H1 (cell line): ENCODE data around the gene ZNF575. TPM values are rescaled to one million over a fixed set of nuclear protein-coding genes. Genes with fewer than 3 reads are reported as not detected.

Experiments used
- CTCF ChIA-PET: fragments of 300-600 bp; sonication (Branson Sonifier 250); formaldehyde crosslinking; loops from one replicate; lab custom pipeline; 2021; ENCODE audit not compliant: partially characterized antibody; lab: Charles Lee
- POLR2A ChIA-PET: fragments of 300-600 bp; sonication (Branson Sonifier 250); formaldehyde crosslinking; loops from one replicate; lab custom pipeline; 2021; ENCODE audit warnings: inconsistent platforms; ENCODE audit not compliant: partially characterized antibody; lab: Charles Lee
- DNase-seq, 2 experiments: peaks; one replicate each; pipeline versions ENCODE4 v3.0.0 to v3.0.0-alpha.2; 2010 to 2022; ENCODE audit warnings: low spot score in 2 of 2, low read depth in 1 of 2, mixed read lengths in 1 of 2
- FAIRE-seq: peaks from 2 replicates; lab custom pipeline; 2011; peaks lifted over from hg19 to GRCh38; lab: Jason Lieb, UNC
- H2AFZ ChIP-seq: 2 replicates; pipeline ENCODE4 v1.8.1; 2012; ENCODE audit warnings: low read length, inconsistent platforms
- H2AK5ac ChIP-seq: 2 replicates; pipeline ENCODE4 v1.6.1; 2013; ENCODE audit warnings: low read depth, low read length
- H2BK120ac ChIP-seq: replicated peaks from 2 replicates; pipeline ENCODE3; 2013; ENCODE audit warnings: low read depth, low read length, inconsistent platforms
- H2BK12ac ChIP-seq: 2 replicates; pipeline ENCODE4 v1.6.1; 2013; ENCODE audit warnings: low read depth, low read length
- H2BK15ac ChIP-seq: 2 replicates; pipeline ENCODE4 v1.6.1; 2013; ENCODE audit warnings: low read length
- H2BK20ac ChIP-seq: 2 replicates; pipeline ENCODE4 v1.6.1; 2013; ENCODE audit warnings: low read length
- H2BK5ac ChIP-seq: 2 replicates; pipeline ENCODE4 v1.6.1; 2013; ENCODE audit warnings: low read depth, low read length
- H3K14ac ChIP-seq: 2 replicates; pipeline ENCODE4 v1.6.1; 2013; ENCODE audit warnings: inconsistent platforms; ENCODE audit not compliant: insufficient read length
- H3K18ac ChIP-seq: 2 replicates; pipeline ENCODE4 v1.6.1; 2013; ENCODE audit warnings: low read length; ENCODE audit errors: extremely low read depth
- H3K23ac ChIP-seq: 2 replicates; pipeline ENCODE4 v1.6.1; 2013; ENCODE audit warnings: inconsistent platforms; ENCODE audit not compliant: insufficient read length
- H3K23me2 ChIP-seq: 2 replicates; pipeline ENCODE4 v1.6.1; 2013; ENCODE audit warnings: low read depth, low read length
- H3K27ac ChIP-seq: 2 replicates; pipeline ENCODE4 v1.6.1; 2011; ENCODE audit warnings: low read depth, low read length, inconsistent platforms
- H3K27me3 ChIP-seq, 4 experiments: replicated peaks in 1 of 4; 1 replicate in 1 of 4; 2 replicates in 3 of 4; pipeline versions ENCODE4 v1.6.1 to v1.8.1; 2011 to 2013; ENCODE audit warnings: low read length in 3 of 4, mild to moderate bottlenecking in 3 of 4, inconsistent platforms in 2 of 4, mixed read lengths in 2 of 4, moderate library complexity in 1 of 4; ENCODE audit not compliant: control insufficient read depth in 3 of 4, insufficient read depth in 3 of 4; ENCODE audit errors: extremely low read depth in 1 of 4
- H3K36me3 ChIP-seq, 4 experiments: 2 replicates each; pipeline versions ENCODE4 v1.6.1 to v1.8.1; 2011 to 2013; ENCODE audit warnings: mild to moderate bottlenecking in 4 of 4, low read length in 3 of 4, moderate library complexity in 2 of 4, control low read depth in 1 of 4, inconsistent platforms in 1 of 4; ENCODE audit not compliant: insufficient read depth in 4 of 4, control insufficient read depth in 2 of 4
- H3K4ac ChIP-seq: replicated peaks from 2 replicates; pipeline ENCODE3; 2013; ENCODE audit warnings: low read length, low read depth, mixed read lengths, inconsistent platforms; ENCODE audit not compliant: insufficient read length
- H3K4me1 ChIP-seq, 4 experiments: replicated peaks in 1 of 4; 1 replicate in 1 of 4; 2 replicates in 3 of 4; pipeline versions ENCODE4 v1.6.1 to v1.8.1; 2011 to 2013; ENCODE audit warnings: low read length in 3 of 4, inconsistent platforms in 2 of 4, mixed read lengths in 1 of 4; ENCODE audit not compliant: insufficient read depth in 4 of 4, control insufficient read depth in 3 of 4
- H3K4me2 ChIP-seq, 2 experiments: 2 replicates each; pipeline versions ENCODE4 v1.6.1 to v1.8.1; 2011 to 2013; ENCODE audit warnings: low read depth in 2 of 2, low read length in 2 of 2, control low read depth in 1 of 2, inconsistent platforms in 1 of 2, mild to moderate bottlenecking in 1 of 2; ENCODE audit not compliant: insufficient read depth in 1 of 2
- H3K4me3 ChIP-seq, 4 experiments: fragments of 200-600, 300-600 bp in 1 of 4; sonication (generic), shearing (Covaris generic), sonication (Bioruptor Twin) in 1 of 4; 2 replicates each; pipeline versions ENCODE4 v1.5.1 to v1.8.1; 2011 to 2016; ENCODE audit warnings: low read length in 4 of 4, low read depth in 3 of 4, control low read depth in 2 of 4, inconsistent platforms in 2 of 4, mild to moderate bottlenecking in 2 of 4, mixed read lengths in 1 of 4, moderate library complexity in 1 of 4; ENCODE audit not compliant: insufficient read depth in 2 of 4; ENCODE audit errors: extremely low read depth in 1 of 4
- H3K56ac ChIP-seq: replicated peaks from 2 replicates; pipeline ENCODE3; 2013; ENCODE audit warnings: low read depth, mild to moderate bottlenecking, mixed read lengths, low read length, inconsistent platforms; ENCODE audit not compliant: insufficient read length
- H3K79me1 ChIP-seq: 2 replicates; pipeline ENCODE4 v1.6.1; 2013; ENCODE audit warnings: low read depth, low read length, control low read depth
- H3K79me2 ChIP-seq, 2 experiments: 2 replicates each; pipeline versions ENCODE4 v1.6.1 to v1.8.1; 2012 to 2013; ENCODE audit warnings: low read length in 2 of 2, mild to moderate bottlenecking in 2 of 2, inconsistent platforms in 1 of 2; ENCODE audit not compliant: insufficient read depth in 2 of 2, control insufficient read depth in 1 of 2
- H3K9ac ChIP-seq, 4 experiments: replicated peaks in 1 of 4; 1 replicate in 1 of 4; 2 replicates in 3 of 4; pipeline versions ENCODE4 v1.6.1 to v1.8.1; 2011 to 2013; ENCODE audit warnings: low read depth in 3 of 4, low read length in 3 of 4, control low read depth in 2 of 4, mild to moderate bottlenecking in 2 of 4, moderate library complexity in 2 of 4, inconsistent platforms in 1 of 4; ENCODE audit errors: extremely low read depth in 1 of 4
- H3K9me3 ChIP-seq, 2 experiments: 2 replicates each; pipeline versions ENCODE4 v1.6.1 to v1.8.1; 2012 to 2013; ENCODE audit warnings: mild to moderate bottlenecking in 2 of 2, moderate library complexity in 2 of 2, control low read depth in 1 of 2, inconsistent platforms in 1 of 2, low read depth in 1 of 2, low read length in 1 of 2, mixed read lengths in 1 of 2; ENCODE audit not compliant: insufficient read depth in 2 of 2
- H4K20me1 ChIP-seq, 2 experiments: replicated peaks in 1 of 2; 2 replicates each; pipeline versions ENCODE3 to v1.8.1; 2011 to 2013; ENCODE audit warnings: inconsistent platforms in 2 of 2, low read length in 2 of 2, mild to moderate bottlenecking in 1 of 2; ENCODE audit not compliant: insufficient read depth in 2 of 2, control insufficient read depth in 1 of 2
- H4K5ac ChIP-seq: 2 replicates; pipeline ENCODE4 v1.6.1; 2013; ENCODE audit warnings: low read length, low read depth, mixed read lengths, inconsistent platforms; ENCODE audit not compliant: insufficient read length
- H4K8ac ChIP-seq: 2 replicates; pipeline ENCODE4 v1.8.0; 2013; ENCODE audit warnings: mild to moderate bottlenecking, moderate library complexity, low read length, inconsistent platforms; ENCODE audit not compliant: insufficient read depth; ENCODE audit errors: extremely low read depth
- H4K91ac ChIP-seq: replicated peaks from 2 replicates; pipeline ENCODE3; 2013; ENCODE audit warnings: low read length, mixed read lengths, inconsistent platforms; ENCODE audit not compliant: insufficient read length
- ATF3 ChIP-seq: IDR thresholded peaks from 2 replicates; pipeline ENCODE4 v1.6.1; 2011; ENCODE audit warnings: low read depth, mild to moderate bottlenecking, low read length; ENCODE audit not compliant: insufficient read depth
- CEBPB ChIP-seq: IDR thresholded peaks from 2 replicates; pipeline ENCODE4 v1.6.1; 2012; ENCODE audit warnings: low read depth, low read length
- CTBP2 ChIP-seq: IDR thresholded peaks from 2 replicates; pipeline ENCODE4 v1.7.0; 2011; ENCODE audit warnings: borderline replicate concordance, mild to moderate bottlenecking, moderate library complexity, mixed read lengths, low read length; ENCODE audit not compliant: insufficient read depth, insufficient read length
- HDAC2 ChIP-seq, 2 experiments: fragments of 300-600 bp in 1 of 2; sonication (generic) in 1 of 2; IDR thresholded peaks; 2 replicates each; pipeline ENCODE4 v1.6.1; 2011 to 2012; ENCODE audit warnings: low read depth in 2 of 2, low read length in 2 of 2, mild to moderate bottlenecking in 2 of 2, moderate library complexity in 2 of 2, borderline replicate concordance in 1 of 2, inconsistent platforms in 1 of 2
- HDAC6 ChIP-seq: IDR thresholded peaks from one replicate; pipeline ENCODE4 v1.7.1; 2012; ENCODE audit warnings: low read depth, mild to moderate bottlenecking, inconsistent platforms, low read length, moderate library complexity
- KDM4A ChIP-seq: IDR thresholded peaks from one replicate; pipeline ENCODE4 v1.7.1; 2012; ENCODE audit warnings: low read depth, mild to moderate bottlenecking, moderate library complexity, low read length, inconsistent platforms; ENCODE audit not compliant: severe bottlenecking
- PHF8 ChIP-seq: fragments of 200-600 bp; sonication (generic); conservative IDR thresholded peaks from 2 replicates; pipeline ENCODE4 v1.7.1; 2012; ENCODE audit warnings: low read depth, mild to moderate bottlenecking, inconsistent platforms, low read length, moderate library complexity
- SP1 ChIP-seq: IDR thresholded peaks from 2 replicates; pipeline ENCODE4 v1.6.1; 2011; ENCODE audit warnings: low read depth, low read length
- SP4 ChIP-seq: IDR thresholded peaks from 2 replicates; pipeline ENCODE4 v1.6.1; 2012; ENCODE audit warnings: low read length, inconsistent platforms
- WGBS, 2 experiments: shearing (Covaris generic) in 1 of 2; methylation state at CpG; one replicate each; pipeline versions ENCODE4 v1.1.6 to v1.1.7; 2013 to 2015; ENCODE audit warnings: low lambda C conversion rate in 2 of 2, mixed read lengths in 2 of 2, inconsistent platforms in 1 of 2, low coverage in 1 of 2, missing lambda C conversion rate in 1 of 2; ENCODE audit not compliant: insufficient replicate concordance in 2 of 2, insufficient coverage in 1 of 2, insufficient read length in 1 of 2; ENCODE audit errors: extremely low coverage in 1 of 2, missing lambda C conversion rate in 1 of 2; 5-methylcytosine and 5-hydroxymethylcytosine counted together
- polyA plus RNA-seq, 7 experiments: library from polyadenylated mRNA; depleted of rRNA in 3 of 7; stranded (reverse) in 5 of 7; unstranded in 2 of 7; fragments of >200 nt in 5 of 7; fragments of 200-250 nt in 2 of 7; gene quantifications; 1 replicate in 5 of 7; 2 replicates in 1 of 7; 4 replicates in 1 of 7; pipeline versions ENCODE4 v1.2.1 to v1.2.3, GENCODE V29; 2011 to 2013; ENCODE audit warnings: missing spikeins in 2 of 7, mixed read lengths in 2 of 7
- total RNA-seq: library from RNA; stranded (reverse); fragmentation: NEBNext Ultra II Directional; extraction: Animal tissue kit (Norgen Biotek cat#: 25700); gene quantifications from 2 replicates; pipeline ENCODE4 v1.2.1, GENCODE V29; 2021

ZNF575 gene
- total and polyA plus RNA-seq, 2 of the 8 experiments (the other 6 are each of a cell fraction or from before 2014, with no cell fraction given), result 0.05 TPM; not detected in 1

DNA sequence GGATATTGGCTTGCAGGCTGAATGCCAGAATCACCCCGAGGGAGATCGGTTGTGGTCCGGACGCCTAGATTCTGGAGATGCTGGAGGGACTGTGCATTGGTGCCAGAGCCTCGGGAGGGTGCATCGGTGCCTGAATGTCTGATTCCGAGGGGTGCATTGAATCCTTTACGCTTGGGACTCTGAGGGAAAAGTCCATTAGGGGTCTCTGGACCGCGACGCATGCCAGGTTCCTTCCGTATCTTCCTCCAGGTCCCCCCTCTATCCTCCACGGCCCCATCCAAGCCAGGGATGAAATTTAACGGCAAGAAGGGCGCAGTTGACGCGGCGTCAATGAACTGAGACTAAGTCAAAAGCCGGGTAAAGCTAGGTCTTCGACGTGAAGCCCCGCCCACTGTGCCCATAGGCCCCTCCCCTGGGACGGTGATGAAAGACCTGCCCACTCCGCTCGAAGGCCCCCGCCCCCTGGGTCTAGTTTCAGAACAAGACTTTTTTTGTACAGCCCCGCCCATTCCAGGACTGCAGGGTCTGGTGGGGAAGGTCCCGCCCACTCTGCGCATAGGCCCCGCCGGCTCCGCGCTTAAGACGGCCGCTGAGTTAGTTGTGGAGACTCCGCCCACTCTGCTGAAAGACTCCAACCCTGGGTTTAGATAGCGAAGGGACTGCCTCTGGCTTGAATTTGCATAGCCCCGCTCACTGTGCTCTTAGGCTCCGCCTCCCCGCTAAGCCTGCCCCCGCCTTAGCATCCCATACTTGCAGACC is 737 bp downstream of the ZNF575 start:
- Histone ChIP-seq H3K4me3 (peak overlapping the region; percentile 63 to 74 (median 68)), H3K56ac (no peak overlapping the region), H2BK12ac (no peak overlapping the region), H2AK5ac (0 out of 2 replicates have a peak overlapping the region, but pooled peaks have one; percentile 88), H3K79me2 (no peaks in the 10 kb centered on the region), H3K14ac (no peak overlapping the region), H4K8ac (0 out of 2 replicates have a peak overlapping the region, but pooled peaks have one; percentile 5), H4K91ac (no peak overlapping the region), H4K5ac (no peak overlapping the region), H3K4me1 (peaks cover 0 to 14% (median 4%) of the 10 kb centered on the region in 4 experiments; a peak in 6 of 7 replicates), H3K9ac (peak overlapping the region in 3 of 4 experiments; percentile 34 to 56 (median 34); a peak in 4 of 7 replicates), H3K36me3 (peaks cover 0 to 10% (median 6%) of the 10 kb centered on the region in 4 experiments; a peak in 6 of 8 replicates), H2BK5ac (peak overlapping the region; percentile 91), H3K27ac (no peak overlapping the region), H2BK20ac (no peak overlapping the region), H2BK15ac (no peak overlapping the region), H3K23ac (no peak overlapping the region), H3K4me2 (peak overlapping the region; percentile 79 to 97), H3K23me2 (peaks cover 15% of the 10 kb centered on the region), H4K20me1 (no peaks in the 10 kb centered on the region), H2AFZ (peak overlapping the region; percentile 45; the same call in 1 of the 2 replicates), H3K27me3 (no peaks in the 10 kb centered on the region), H3K9me3 (peaks cover 0 to under 1% of the 10 kb centered on the region in 2 experiments; a peak in 1 of 4 replicates), H3K18ac (peak overlapping the region; percentile 87), H3K4ac (no peak overlapping the region), H3K79me1 (no peaks in the 10 kb centered on the region), H2BK120ac (no peak overlapping the region)
- WGBS, 2 experiments, result 2% methylated on average over 38 of the region's 41 CpGs; no CpG with 5 or more reads in 1 of the 2 experiments
- CTCF ChIA-PET, result interaction anchor here (0.7 to 6.9 kb wide), 6 partner anchors 14 to 1546 kb away, joined by 3 to 122 read pairs (median 4); partner anchors contain the start of genes IRGQ, XRCC1 and ZNF576
- POLR2A ChIA-PET, result interaction anchor here (0.9 to 3.4 kb wide), 13 partner anchors 19 to 102 kb away, joined by 3 to 13 read pairs (median 4); partner anchors contain the start of genes IRGQ, LYPD3, XRCC1 and ZNF576
- peak; percentile 98 to 99 for DNase-seq
- peak; percentile 99 for FAIRE-seq
- TF ChIP-seq HDAC6, result no peak
- TF ChIP-seq KDM4A, result peak; percentile 38
- no peak for TF ChIP-seq ATF3
- peak; percentile 76 for TF ChIP-seq CEBPB
- 0 out of 2 replicates have a peak, but pooled peaks have one; percentile 73 for TF ChIP-seq SP1
- no peak for TF ChIP-seq CTBP2
- TF ChIP-seq HDAC2 (IDR thresholded peaks at IDR 0.05; ENCODE audit: borderline replicate concordance in 1 of 2, low read depth in 2 of 2, low read length in 2 of 2), result 0 out of 4 replicates have a peak, but pooled peaks of 1 of the 2 experiments have one; percentile 36
- TF ChIP-seq SP4, result peak; percentile 41; the same call in 1 of the 2 replicates
- peak; percentile 40; the same call in 1 of the 2 replicates for TF ChIP-seq PHF8
